GM18498 (cell line): Measurements from ENCODE around the gene RUNX1.
A peak's percentile ranks its signal among the peaks of the same experiment; 100 is the strongest.

Experiments used
- ATAC-seq: cut with Tn5 transposase; IDR thresholded peaks from one replicate; pipeline ENCODE4 v1.9.1; 2021; ENCODE audit warnings: mild to moderate bottlenecking, moderate library complexity; ENCODE audit not compliant: unreplicated experiment

RUNX1 gene

DNA sequence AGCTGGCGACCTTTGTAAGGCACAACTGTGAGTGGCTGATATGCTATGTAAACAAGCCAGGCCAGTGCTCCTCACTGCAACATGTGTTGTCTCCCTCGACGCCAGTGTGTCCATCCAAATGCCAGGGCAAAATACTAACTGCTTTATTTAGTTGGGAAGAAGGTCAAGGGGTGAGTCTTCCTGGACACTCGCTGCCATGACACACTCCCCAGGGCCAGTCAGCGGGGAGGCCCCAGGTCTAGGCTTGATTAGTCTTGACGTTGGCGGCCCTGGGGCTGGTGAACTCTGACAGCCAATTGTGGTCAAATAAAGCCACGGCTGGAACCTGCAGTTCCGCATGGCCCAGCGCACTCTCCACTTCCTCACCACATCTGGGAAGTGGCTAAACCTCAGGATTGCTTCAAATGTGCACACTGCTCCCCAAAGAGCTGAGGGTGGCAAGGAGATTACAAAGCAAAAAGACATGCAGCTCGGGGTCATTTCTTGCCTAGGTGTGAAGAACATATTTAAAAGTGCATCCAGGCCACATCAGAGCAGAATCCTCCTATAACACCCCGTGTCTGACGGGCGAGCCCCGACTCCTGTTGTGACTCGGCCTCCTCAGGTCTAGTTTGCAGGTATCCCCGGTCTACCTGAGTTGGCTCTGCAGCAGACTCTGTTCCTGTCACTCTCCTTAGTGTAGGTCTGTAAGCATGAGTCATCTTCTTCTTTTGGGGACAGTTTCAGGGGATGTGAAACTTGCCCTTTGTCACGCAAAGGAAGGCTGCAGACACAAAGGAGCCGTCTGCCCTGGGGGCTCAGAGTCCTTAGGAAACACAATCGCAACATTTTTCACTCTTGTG is 183.5 kb downstream of the RUNX1 start:
- peak; percentile 94 for ATAC-seq

DNA sequence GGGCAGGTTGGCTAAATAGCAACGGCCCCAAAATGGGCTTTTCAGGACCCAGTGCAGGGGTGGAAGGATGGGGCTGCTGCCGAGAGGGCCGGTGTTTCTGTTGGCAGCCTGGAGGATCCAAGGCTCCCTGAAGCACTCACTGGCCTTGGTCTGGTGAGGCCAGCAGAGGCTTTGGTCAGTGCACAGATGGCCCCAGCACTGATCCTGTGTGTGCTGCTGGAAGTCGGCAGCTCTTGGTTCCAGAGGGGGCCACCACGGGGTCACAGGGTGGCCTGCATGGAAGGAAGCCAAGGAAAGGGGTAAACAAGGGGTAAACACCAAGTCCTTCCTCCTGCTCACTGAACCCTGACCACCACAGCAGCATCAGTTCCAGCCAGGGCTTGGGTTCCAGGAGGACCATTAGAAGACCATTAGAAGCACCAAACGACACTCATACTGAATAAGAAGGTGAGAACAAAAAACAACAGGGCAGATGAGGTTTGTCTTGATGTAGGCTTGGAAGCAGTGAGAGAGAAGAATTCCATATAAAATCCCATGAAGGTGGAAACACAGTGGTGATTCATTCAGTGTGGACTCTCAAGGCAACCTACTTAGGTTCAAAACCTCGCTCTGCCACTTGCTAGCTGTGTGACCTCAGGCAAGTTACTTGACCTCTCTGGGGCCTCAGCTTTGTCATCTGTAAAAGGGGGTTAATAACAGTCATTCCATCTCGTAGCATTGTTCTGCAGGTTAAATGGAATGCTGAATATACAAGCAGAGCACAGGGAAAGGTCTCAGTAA is 184.5 kb downstream of the RUNX1 start:
- ATAC-seq: no peak

DNA sequence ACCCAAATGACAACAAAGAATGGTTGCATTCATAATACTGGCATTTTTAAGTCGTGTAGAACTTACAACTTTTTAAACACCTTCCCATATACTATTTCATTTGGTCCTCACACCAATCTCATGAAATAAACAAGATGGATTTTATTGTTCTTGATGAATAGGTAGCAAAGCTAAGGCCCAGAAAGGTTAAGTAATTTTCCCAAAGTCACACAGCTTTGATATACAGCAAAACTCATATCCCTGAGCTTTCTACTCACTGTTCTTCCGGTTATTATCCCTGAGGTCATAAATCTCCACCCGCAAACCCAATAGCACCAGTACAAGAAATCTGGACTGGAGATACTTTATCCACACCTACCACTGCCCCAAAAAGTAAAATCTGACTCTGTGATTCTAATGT is 186.2 kb downstream of the RUNX1 start:
- ATAC-seq: no peak

DNA sequence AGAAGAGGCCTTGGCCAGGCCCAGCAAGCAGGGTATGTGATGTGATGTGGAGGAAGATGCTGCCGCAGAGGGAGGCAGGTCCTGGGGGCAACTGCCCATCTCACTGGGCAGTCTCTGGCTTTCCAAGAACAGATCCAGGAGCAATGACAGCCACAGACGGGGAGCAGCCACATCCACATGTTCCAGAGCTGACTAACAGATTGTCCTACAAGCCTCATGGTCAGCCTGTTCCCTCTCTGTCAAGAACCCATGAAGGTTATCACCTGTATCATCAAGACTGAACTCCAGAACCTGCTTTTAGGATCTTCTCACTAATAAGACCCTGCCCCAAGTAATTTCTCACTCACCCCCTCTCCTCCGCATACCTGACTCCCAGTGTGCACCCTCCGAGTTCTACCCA is 187.8 kb downstream of the RUNX1 start:
- ATAC-seq: no peak

DNA sequence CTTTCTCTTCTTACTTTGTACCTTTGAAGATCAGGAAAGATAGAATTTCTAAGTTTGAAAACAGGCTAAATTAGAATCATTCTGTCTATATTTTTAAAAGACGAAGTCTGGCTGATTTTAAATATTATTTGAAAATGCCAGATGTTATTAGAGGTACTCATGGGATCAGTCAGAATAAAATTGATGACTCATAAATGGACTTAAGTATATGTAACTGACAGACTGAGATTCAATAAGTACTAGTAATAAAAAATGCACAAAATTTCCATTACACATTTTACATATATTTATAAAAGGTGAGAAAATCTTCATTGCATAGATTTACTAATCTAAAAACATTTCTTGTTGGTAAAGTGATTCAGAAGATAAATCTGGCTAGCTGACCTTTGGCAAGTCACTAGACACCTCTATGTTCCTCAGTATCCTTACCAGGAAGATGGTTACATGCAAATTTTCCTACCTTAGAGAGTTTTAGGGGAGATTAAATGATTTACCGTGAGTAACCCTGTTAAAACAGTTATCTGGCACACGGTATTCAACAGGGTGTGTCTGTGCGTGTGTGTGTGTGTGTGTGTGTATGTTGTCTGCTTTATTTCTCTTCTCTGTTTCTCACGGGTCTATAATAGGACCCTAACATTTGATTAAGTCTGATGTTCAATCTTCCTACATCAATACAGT is 189.0 kb downstream of the RUNX1 start:
- ATAC-seq: no peak

DNA sequence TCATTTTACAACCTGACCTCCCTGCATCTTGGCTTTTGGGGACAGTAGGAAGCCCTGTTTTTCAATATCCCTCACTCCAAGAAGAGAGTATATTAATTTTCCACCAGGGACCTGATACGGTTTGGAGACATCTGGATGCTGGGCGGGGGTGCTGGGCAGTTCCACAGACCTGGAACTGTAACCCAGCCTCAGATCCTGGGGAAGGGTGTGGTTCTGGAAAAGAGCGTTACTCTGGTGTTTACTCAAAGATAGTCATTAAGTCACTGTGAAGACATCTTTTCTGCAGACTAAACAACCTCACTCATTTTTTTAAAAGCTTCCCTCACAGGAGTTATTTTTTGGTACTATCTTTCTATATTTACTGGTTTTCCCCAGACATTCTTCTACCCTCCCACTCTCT is 190.5 kb downstream of the RUNX1 start:
- ATAC-seq: no peak

DNA sequence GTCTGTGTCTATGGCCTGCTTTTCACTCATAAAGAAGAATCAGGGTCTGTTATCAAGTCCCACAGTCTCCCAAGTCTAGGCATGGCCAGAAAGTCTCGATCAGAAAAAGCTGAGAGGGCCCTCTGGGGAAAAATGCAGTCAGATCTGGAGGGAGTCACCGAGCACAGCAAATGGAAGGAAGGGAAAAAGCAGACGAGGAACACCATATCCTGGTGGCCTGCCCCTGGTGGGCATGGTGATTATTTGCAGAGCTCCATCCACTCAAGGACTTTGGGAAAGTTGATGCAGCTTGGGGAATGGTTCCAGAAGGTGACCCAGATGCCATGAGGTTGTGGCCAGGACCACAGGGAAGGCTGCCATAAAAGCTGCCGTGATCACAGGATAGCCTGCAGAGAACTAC is 191.2 kb downstream of the RUNX1 start:
- ATAC-seq: no peak

DNA sequence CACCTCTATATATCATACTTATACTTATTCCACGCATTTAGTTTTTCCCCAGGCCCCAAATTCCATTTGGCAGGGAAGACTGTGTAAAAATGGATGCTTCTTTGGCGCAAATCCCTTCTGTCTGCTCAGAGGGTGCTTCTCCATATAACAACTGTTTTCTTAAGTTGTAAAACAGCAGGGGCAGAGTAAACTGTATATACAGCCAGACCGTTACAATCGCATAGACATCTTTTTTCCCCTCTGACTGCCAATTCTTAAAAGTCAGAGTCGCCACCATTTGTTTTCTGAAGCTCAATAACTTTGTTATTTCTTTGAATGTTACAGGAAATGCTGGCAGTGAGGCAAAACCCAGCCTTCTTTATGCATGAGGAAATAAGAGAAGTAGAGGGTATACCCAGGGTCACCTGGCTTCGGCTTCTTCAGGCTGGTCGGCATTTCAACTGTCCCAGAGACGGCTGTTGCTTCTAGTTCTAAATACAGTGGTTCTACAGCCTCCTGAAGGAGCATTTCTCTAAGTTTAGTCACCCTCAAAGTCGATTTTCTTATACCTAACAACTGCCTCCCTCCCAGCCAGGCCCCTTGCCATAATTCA is 191.9 kb downstream of the RUNX1 start:
- no peak for ATAC-seq

DNA sequence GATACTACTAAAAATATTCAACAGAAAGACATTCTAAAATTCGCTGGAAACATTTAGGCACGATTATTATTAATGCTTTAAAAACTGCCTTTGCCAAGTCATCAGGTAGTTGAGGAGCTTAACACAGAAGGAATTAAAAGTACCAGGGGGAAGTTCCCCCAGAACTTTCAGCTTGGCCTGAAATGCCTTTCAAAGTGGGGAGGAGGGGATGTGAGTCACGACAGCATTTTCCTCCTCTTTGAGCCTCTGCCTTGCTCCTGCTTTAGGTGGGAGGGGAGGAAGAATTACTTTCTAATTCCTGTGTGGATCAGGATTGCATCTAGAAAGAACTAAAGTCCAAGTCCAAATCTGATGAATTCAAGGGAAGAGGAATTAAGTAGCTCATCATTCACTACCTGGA is 196.7 kb downstream of the RUNX1 start:
- ATAC-seq: no peak

DNA sequence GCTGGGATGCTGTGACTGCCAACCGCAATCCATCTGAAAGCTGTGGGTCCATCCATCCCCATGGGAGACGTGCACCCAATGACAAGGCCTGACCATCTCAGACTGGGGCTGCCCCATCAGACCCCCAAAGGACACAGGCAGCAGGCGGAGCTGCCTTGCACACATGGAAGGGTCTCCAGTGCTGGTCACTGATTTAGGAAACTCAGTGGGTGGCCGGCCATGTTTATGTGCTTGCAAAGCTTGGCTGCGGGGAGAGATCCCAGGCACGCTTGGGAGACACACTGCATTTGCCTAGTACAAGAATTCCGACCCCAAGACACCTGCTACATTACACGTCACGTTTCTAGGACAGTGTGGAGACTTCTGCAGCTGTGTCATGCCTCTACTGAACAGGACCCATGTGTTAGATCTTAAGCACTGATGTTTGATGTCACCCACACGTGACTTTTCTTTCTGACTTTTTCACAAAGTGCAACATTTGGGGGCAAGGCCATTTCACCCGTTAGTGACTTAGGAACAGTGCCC is 198.9 kb downstream of the RUNX1 start:
- ATAC-seq: no peak

DNA sequence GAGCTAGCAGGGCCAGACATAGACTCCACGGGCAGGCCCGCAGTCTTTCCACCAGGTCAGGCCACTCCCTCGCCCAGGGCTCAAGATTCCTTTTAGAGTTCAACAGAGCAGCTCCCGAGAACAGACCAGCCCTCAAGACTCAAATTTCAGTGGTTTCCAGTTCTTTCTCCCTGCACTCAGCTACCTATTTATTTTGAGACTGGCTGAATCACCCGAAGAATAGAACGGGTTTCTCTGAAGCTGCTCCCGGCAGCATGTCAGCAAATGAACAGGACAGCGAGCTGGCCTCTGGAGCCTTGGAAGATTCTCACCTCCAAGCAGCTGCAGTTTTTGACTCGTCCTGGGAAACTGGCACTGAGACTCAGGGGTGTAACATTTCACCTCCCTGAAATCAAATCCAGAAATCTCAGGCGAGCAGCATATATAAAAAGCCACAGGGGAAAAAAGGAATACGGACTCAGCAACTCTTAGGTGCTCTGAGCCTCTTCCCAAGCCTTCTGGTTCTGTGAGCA is 202.4 kb downstream of the RUNX1 start:
- no peak for ATAC-seq

DNA sequence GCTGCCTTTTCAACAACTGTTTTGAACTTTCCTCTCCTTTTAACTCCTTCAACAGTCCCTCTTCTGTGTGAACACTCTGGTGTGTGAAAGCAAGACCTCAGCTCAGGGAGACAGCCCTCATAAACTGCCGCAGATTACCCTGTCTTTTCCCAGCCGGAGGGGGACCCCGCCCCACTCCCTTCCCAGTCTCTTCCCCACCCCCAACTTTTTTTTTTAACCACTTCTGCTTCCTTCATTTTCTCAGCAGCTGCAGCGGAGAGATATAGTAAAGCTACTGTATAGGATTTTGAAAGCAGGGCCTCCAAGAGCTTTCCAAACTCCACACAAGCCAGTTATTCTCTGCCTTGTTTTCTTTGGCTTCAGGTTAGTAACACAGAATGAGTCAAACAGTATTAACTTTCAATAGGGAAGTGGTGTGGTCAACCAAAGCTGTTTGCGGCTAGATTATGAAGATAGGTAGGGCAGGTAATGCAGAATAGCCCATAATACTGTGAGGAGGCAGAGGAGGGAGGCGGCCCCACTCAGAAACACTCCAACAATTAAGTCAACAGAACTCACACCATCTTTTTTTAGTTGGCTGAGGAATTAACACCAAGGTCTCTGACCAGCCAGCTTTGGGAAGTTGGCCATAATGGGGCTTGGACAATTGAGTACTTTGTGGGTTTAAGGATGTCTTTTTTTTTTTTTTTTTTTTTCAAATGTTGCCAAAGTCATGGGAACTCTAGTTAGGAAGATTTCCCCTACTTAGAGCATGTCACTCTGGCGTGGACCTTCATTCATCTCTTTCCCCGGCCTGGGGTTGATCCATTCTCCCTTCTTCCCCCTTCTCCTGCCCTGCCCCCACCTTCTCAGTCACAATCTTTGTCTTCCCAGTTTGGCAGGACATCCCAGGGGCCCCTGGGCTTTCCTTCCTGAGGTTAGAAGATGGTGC is 203.3 kb downstream of the RUNX1 start:
- ATAC-seq: peak; percentile 95

DNA sequence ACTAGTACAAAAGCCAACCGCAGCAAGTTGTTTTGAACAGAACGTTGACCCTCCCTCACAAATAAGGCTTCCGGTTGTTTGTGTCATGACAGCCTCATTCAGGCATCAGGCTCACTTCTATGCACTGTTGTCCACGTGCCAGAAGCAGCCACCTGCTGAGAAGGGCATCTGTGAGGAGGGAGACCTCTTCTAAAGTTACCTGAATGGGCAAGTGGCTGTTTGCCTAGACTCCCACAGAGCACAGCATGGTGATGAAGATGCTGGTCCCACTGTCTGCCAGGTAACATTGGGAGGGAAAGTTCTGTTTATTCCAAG is 204.2 kb downstream of the RUNX1 start:
- ATAC-seq: no peak

DNA sequence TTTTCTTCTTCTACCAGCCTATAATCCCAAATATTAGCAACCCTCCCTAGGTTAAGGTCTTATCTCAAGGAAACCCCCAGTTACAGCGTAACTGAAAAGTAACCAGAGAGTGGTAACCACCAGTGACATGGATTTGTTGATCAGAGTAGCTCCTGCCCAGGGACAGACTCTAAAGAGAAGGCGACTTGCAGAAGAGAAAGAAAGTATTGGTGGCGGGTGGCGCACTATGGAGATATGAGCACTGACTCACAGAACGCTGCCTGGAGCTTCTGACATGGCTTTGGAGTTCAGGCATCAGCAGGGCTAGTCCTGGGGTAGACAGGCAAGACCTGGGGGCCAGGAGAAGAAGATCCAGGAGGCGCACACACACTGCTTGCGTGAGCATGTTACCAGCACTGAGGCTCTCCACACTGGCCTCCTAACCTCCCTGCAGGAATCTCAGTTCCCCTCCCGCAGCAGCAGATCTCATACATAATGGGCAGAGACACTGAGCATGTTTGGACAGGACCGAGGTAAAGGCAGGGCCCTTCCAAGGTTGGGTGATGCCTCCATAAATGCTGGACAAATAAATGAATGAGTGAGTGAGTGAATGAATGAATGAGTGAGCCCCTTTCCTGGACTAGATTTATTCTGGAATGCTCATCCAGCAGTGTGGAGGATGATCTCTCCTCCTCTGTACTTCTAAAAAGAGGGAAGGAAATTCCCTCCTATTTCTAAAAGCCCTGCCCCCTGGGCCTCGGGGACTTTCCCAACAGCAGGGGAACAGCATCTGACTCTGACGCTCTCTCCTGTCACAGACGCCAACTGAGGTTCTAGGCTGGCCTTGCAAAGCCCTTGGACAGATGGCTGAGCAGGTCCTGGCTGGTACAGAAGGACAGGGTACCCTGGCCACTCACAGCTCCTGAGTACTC is 204.8 kb downstream of the RUNX1 start:
- no peak for ATAC-seq

DNA sequence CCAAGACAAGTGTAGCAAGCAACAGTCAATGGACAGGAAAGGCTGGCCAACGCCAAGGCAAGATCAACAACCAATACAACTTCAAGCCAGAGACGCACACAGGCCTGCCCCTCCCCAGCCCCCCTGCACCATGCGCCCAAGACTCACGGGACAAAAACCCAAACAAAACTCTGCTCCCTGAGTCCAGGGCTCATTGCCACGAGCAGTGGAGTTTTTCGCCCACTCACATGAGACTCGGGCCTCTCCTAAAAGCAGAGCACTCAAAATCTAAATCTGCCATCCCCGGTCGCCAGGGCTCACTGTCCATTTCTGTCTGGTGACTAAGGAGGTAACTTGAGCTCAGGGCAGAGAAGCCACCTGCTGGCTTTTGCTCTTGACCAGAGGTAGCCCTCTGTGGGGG is 205.5 kb downstream of the RUNX1 start:
- no peak for ATAC-seq

DNA sequence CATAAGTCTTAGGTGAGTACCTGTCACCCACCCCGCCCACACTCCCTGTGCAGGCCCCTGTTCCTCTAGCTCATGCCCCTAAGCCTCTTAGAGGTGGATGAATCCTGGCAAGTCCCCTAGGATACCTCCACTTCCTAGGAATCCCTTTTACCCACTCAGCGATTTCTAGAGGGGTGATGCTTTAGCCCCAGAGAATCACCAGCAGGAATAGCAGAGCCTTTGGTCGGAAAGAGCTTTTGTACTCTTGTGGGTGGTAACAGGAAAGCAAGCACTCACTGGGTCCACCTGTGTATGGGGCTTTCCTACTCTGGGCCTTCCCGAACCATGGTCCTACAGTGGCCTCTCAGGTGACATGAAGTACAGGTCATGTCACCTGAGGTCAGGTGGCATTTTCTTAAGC is 207.9 kb downstream of the RUNX1 start:
- no peak for ATAC-seq

DNA sequence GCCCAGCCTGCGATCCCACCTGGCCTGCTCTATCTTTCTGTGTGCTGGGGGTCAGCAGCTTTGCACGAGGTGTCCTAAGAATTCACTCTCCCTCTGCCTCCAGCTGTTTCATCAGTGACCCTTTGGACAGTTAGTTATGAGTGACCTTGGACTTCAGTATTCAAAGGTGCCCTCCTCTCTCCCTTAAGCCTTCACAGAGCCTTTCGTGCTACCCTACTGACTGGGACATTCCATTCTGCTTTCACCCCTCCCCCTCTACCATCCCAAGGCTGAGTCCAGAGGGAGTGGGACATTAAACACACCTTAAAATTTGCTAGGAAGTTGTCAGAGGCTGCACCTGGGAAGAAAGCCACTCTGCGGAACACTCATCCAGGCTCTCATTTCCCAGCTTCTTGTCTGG is 208.4 kb downstream of the RUNX1 start:
- no peak for ATAC-seq

DNA sequence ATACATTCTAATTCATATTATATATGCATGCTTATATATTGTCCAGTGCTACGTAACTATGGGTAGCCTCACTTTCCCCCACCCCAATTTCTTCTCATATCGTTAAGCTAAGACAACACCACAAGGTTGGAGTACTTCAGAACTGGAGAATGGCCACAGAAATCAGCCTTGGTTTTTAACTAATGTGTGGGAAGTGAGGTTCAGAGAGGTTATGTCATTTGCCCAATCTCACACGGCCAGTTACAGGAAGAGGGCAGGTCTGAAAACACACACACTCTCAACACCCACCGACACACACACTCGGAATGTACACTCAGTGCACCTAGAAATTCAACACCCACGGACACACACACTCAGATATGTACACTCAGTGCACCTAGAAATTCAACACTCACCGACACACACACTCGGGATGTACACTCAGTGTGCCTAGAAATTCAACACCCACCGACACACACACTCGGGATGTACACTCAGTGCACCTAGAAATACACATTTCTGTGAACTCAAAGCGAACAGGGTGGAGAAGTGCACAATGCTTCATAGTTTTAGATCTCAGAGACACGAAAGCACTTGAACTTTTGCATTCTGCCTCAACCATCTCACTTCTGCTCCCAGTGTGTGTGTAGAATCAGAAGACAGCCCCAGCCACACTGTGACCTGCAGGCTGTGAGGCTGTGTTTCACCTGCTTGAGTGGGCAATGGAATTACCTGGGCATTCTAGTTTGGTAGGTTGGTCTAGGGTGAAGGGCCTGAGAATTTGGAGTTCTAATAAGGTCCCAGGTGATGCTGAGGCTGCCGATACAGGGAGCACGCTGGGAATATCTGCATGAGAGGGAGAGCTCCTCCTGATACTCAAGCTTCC is 209.9 kb downstream of the RUNX1 start:
- no peak for ATAC-seq
